Ammon's horn (tissue), 1 donor: Measurements from ENCODE around the gene SUGCT.

ENCODE experiments used
- DNase-seq: peaks from one replicate; pipeline ENCODE4 v3.0.0-alpha.2; 2016; ENCODE audit warnings: low spot score

The SUGCT gene

DNA sequence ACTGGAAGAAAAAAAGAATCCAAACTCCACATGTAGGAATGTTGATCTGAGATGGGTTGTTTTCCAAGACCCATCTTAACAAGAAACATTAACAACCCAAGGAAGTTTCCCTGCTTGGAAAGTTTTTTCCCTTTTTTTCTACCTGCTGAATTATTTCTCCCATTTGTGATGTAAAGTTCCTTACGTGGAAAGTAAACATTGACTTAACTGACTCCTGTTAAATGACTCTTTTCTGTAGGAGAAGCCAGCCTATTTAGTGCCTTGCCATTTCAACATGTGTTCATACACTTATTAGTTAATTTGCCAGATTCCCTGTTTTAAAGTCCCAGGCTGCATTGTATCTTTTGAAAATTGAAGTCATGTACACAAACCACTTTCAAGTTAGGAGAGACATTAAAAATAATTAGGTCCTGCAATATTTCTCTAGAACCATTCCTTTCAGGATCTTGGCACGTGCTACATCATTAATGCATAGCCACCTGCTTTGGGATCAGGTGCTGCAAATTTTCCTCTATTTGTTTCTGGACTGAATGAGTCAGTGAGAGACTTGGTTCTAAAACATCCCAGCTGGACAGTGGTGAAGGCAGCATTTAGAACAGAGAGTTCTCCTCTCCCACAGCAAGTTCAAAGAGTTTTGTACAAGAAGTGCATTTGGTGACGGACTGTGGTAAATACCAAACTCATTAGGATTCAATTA is 698.5 kb downstream of the SUGCT start:
- no peak for DNase-seq

DNA sequence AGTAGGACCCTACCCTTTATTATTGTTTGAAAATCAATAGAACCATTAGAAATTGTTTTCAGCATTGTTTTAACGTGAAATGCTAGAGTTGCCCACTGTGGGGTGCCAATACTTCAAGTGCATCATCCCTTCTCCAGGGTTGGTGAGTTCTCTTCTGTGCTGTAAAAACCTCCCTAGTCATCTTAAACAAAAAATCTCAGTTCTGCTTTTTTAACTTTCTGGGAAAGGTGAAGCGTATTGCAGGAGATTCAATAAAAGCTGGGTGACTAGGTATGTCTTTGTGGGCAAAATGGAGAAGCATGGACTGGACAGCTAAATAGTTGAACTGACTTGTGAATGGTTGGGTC is 699.1 kb downstream of the SUGCT start:
- no peak for DNase-seq

DNA sequence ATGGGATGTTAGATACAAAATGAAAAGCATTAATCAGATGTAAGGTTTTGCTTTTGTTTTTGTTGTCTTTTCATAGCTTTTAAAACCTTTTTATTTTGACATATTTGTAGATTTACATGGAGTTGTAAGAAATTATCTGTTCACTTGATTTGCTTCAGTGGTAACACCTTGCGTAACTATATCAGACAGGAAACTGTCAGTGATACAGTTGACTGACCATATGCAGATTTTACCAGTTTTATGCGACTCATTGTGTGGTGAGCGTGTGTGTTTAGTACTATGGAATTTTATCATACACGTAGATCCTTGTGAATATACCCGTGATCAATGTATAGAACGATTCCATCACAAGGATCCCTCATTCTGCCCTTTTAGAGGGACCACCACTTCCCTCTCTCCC is 701.4 kb downstream of the SUGCT start:
- DNase-seq, result no peak

DNA sequence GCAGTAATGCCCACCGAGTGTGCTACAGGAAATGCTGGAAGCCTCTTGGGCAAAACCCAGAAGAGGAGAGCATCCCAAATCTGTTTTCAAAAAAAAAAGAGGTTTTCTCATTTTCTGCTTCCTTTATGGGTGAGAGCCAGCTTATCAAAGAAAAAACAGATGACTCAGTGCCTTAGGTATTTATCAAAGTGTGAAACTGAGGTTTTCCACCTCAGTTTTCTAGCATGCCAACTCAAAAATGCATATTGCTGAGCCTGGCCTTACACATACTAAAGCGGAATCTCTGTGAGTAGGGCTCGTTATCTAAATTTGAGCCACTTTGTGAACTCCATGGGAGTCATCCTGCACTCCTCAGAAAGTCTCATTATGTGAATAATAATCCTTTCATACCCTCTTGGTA is 705.1 kb downstream of the SUGCT start:
- DNase-seq, result no peak

DNA sequence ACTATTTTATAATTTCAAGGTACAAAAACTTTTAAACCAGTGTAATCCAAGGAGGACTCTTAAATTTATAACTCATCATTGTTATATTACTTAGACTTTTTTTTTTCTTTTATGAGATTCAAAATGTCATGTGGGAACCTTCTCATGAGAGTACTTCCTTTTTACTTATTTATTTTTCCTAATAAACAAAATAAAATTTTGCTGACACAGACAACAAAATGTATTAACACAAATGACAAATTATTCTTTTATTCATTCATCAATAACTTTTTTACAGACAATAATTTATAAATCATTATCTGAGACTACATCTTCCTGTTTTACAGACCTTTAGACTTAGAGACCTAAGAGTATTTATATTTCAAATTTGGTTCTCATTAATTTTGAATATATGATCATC is 706.2 kb downstream of the SUGCT start:
- no peak for DNase-seq

DNA sequence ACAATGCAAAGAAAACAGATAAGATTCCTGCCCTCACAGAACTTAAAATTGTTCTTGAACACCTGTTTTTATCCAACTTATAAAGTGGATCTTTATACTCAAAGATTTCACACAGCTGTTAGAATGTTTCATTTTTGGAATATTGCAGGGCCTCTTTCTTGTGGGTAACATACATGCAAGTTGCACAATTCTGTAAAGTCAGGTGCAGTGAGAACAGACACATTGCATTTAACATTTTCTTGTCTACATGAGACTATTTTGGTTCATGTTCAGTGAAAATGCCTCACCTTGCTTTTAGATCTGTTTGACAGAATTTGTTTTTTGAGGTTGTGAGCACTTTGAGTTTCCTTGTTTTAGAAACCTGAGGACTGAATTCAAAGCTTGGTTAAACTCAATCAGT is 707.8 kb downstream of the SUGCT start:
- no peak for DNase-seq

DNA sequence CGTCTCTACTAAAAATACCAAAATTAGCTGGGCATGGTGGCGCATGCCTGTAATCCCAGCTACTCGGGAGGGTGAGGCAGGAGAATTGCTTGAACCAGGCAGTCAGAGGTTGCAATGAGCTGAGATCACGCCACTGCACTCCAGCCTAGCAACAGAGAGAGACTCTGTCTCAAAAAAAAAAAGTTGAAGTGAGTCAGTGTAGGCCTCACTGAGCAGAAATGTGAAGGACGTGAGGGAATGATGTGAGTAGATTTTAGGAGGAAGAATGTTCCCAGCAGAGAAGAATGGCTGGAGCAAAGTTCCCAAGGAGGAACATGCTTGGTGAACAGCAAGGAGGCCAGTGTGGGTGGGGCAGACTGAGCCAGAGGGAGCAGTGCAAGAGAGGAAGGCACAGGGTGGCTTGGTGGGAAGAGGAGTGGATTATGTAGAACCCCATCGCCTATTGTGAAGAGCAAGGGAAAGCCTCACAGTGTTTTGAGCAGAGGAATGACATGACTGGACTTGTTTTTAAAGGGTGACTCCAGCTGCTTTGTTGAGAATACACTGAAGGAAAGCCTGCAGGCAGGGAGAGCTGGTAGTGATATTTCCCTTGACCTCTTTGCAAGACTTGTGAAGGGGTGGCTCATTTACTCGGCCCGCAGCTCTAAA is 708.7 kb downstream of the SUGCT start:
- no peak for DNase-seq

DNA sequence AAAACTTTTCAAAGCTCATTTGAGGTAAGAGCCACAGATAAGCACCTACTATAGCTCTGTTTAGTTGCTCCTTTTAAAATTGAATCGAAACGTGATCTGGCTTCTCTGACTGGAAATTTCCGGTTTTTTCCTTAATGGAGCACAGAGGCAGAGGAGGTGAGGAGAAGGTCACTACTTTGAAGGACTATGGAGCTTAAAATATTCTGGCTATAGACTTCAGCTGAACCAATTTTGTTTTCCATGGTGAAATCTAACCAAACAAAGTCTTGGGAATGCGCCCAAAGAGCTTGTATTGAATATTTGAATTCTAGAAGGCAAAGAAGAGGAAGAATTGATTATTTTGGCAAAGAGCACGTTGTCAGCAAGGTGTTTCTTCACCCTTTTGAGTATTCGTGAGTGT is 711.1 kb downstream of the SUGCT start:
- no peak for DNase-seq

DNA sequence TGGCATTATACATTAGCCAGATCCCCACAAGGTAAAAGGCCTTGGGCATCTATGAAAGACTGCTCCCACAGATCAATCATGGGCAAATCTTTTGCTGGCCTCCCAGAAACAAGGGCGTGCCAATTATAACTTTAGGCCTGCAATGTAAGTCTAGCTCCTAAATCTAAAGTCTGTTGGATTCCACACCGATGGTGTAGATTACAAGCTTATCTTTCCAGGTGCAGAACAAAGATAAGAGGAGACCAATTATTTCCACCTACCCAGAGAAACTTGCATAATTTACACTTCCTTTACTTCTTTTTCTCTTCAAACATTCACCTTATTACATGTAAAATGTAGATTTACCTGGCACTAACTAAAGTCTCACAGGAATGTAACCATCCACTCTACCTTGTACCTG is 713.1 kb downstream of the SUGCT start:
- no peak for DNase-seq

DNA sequence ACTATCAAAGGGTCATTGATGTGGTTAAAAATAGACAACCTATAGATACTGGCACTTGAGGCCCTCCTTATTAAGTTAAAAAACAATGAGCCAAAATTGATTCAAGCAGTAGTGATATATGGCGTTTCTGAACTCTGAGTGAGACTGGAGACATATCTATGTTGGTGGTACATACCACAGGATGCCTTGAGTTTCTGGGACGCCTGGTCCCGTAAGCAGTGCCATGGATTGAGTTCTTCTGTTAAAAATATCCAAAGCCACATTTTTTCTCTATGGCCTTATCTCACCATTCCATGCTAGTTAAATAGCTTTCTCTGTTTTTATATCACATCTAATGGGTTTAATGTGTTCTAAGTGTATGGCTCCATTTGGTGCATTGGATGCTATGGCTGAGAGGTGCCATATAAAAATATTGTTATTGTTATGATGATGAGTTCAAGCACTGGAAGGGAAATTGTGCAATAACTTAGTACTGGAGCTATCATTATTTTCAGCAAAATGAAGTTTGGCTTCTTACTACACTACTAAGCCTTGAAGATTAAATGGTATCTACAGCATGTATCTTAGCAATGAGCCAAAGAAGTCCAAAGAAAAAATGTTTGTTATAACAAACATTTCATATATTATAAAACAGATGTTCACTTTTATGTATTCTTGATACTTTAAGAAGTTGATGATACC is 713.9 kb downstream of the SUGCT start:
- no peak for DNase-seq

DNA sequence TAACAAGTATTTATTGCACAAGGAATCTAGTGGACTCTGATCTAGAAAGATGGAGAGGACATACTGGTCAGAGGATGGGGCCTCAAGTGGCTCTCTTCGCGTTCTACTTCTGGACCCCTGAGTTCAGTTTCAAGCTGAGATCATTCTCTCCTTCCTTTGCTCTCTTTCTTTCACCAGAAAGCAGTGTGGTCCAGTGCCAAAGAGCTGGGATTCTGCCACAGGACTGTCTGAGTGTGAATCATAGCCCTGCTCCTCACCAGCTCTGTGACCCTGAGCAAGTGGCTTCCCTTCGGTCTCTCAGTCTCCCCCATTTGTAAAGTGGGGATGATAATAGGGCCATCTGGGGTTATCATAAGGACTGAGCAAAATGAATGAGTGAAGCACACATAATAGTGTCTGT is 715.2 kb downstream of the SUGCT start:
- DNase-seq, result no peak

DNA sequence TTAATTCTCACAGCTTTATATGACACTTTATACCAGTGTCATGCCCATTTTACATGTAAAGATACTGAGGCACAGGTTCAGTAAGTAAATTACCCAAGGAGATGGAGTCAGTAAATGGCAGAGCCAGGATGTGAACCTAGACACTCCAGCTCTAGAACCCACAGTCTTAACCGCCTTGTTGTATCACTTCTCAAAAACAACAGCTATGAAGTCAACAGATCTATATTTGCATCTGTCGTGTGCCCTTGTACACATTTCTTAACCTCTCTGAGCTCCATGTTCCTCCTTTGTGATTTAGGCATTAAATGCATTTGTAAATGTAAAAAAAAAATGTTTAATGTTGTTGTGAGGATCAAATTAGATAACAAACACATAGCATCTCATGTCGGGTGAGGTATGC is 716.2 kb downstream of the SUGCT start:
- no peak for DNase-seq

DNA sequence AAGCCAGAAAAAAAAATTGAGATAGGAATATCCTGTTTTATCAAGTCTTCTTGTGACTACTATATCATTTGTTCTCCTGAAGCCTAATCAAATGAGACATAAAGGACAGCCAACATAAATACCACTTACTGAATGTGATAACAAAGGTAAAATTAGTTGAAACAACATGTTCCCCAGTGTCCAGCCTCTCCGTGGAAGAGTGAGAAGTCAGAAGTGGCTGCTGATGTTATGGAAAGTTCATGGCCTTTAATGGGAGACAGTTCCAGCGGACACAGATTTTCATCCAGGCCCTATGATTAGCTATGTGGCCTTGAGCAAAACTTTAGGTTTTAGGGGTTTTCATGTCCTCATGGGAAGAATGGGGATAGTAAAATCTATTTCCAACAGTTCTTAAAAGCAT is 724.3 kb downstream of the SUGCT start:
- no peak for DNase-seq

DNA sequence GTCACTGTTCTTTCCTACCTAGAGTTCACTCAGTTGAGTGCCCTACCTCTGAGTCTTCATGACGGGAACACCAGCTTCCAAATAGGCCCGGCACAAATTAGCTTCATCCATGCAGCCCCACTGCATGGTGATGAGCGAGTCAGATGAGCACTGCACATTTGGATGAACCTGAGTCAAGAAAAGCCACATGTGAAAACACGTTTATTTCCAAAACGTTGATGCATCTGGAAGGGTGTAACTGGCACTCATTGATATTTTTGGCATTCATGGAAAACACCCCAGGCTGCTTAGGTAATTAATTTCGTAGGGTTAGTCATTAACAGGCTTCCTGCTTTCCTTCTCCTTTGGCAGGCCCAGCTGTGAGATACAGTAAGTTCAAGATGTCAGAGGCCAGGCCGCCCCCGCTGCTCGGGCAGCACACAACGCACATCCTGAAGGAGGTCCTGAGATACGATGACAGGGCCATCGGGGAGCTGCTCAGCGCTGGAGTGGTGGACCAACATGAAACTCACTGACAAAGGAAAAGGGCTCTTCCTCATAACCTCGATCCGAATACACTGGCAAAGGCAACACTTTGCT is 725.2 kb downstream of the SUGCT start:
- no peak for DNase-seq

DNA sequence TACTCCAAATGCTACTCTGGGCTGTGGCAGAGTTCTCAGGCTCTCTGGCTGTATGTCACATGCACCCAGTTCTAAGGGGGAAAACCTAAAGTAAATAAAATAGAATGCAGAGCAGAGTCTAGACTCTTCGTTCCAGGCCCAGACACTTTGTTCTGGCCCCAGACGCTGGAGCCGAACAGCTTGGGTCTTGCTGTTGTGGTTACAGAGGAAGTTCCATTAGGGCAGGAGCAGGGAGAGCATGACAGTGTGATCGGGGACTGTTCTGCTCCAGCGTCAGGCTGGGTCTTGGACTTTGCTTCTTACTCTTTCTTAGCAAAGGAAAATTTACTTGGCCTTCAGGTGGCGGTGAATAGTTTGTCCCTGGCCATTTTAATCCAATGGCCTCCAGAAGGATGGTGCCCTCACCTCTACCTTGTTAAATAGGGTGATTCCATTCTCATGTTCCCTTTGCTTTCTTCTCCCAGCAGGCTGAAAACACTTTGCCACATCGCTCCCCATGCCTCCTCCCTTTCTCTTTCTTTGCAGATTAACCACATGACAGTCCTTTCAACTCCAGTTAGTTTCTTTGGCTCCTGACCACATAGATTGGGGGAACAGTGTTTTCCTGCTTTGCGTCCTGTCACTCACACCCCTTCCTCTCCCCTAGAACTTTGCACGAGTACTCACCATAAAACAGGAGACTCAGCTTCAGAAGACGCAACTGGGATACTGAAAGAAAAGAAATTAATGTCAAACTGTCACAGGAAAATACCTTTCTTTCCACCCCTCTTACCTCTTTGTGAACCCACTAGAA is 730.8 kb downstream of the SUGCT start:
- DNase-seq, result no peak

DNA sequence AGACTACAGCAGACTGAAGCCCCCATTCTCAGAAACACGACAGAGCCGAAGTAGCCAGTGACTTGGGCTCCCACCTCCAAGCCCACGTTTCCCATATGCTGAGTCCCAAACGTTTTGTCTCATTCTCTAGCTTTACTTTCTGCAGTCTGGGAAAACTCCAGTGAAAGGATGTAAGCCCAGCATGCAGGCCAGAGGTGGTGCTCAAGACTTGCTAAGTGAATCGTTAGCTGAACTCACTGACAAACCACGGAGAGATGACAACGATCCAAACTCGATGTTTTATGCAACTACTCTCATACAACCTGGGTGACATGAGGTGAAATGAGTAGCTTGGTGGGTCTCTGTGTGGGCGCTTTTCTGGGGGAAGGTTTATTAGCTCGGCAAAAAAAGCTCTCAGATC is 731.8 kb downstream of the SUGCT start:
- peak; percentile 19 for DNase-seq

DNA sequence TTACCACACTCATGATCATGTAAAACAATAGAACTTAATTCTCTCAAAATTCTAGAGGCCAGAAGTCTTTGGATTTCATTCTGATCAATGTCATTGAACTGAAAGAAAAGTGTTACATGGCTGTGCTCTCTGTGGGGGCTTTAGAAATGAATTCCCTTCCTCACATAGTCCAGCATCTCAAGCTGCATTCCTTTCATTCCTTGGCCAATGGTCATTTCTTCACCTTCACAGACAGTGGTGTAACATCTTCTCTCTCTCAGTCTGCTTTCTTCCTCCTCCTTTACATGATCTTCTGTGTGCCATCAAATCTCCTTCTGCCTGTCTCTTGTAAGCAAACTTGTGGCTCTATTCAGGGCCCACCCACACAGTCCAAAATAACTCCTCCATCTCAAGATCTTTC is 735.3 kb downstream of the SUGCT start:
- DNase-seq, result no peak

DNA sequence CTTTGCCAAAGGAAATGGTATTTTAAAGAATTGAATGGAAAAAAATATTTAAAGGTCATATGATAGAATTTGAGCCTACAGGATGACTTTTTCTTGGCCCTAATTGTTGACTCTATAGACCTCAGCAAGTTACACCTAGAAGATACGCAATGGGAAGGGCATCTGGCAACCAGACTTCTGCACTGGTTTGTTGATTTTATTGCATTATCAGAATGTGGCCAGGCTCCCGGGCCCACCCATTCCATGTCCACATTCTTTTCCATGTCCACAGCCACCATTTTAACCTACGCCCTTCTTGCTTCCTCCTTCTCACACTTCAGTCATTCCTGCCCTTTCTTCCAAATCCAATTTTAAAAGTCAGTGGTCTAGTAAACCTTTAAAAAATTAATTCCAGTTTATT is 738.4 kb downstream of the SUGCT start:
- no peak for DNase-seq

DNA sequence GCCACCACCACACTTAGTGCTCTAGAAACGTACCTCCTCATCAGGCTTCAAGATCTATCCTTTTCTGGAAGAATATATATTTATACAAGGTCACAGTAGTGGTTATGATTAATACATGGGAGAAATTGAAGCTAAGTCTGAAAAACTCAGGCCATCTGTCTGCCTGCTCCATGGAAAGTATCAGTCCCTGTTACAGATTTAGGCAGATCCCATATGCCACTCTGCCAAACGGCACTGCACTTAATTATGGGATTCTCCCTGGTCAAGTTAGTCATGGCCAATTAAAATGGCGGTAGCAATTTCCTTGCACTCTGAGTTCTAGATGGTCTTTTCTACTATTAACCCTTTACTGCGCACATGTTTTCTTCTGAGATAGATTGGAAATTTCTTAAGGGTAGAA is 740.0 kb downstream of the SUGCT start:
- no peak for DNase-seq

DNA sequence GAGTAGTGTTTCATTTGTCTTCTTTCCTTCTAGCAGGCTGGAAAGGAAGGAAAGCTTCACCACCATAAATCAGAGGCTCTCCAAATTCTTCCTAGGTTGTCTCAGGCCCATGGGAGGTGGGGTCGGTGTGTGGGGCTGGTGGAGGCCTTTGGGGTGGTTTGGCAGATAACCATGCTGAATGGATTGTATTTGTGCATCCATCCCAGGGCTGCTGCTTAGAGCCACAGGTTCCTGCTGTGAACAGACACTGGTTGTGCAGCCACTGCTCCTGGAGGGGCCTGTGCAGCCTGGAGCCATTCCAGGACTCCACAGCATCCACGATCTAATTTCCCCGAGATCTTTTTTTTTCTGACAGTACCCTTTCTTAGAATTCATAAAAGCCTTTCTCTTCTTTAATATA is 741.8 kb downstream of the SUGCT start:
- no peak for DNase-seq

DNA sequence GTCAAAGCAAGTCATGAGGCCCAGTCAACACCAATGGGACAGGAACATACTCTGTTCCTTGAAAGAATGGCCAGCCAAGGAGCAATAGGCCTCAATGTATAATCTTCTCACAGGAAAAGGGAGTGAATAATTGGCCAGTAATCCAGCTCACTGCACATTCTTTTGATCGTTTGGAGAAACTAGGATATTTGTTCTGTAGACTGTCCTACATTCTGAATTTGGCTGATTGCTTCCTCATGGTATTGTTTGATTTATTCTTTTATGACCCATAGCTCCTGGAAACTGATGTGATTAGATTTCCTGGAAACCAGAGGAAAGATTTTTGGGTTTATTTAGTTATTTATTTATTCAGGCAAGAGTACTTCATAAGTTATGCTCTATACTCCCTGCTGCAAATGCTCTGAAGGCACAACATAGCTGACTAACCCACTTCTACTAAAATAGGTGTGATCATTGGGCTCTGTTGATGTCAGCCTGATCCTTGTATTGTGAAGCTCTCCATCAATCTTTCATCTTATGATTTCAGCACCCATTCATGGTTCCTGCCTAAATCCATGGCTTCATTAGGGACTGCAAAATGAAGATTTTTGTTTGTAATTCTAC is 745.2 kb downstream of the SUGCT start:
- no peak for DNase-seq

DNA sequence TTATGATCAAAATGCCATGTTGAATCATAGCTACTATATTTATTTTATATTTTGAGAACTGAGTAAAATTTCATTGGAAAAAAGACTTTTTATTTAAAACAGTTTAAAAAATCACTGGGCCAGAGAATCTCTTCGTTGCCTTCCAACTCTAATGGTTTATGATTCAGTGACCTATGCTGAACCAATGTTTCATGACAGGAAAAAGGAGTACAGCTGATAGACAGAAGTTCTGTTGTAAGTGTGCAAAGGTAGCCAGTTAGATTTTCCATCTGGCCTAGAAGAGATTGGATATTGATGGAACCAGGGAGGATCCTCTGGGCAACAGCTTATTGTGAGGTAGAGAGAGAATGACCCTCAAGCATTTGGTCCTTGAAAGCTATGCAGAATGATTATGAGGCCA is 745.8 kb downstream of the SUGCT start:
- no peak for DNase-seq
